Peyer's patch (tissue), 4 donors: Measurements from ENCODE around the gene RNF31.

Experiments
- POLR2A ChIP-seq, 2 donors: fragments of 450-650 bp; IDR thresholded peaks; one replicate each; pipeline ENCODE4 v1.5.1; 2017; ENCODE audit warnings: antibody characterized with exemption in 2 of 2, mild to moderate bottlenecking in 2 of 2, moderate library complexity in 2 of 2
- TF ChIP-seq, protein P1 (sequence below), 6 experiments: fragments of 450-650 bp in 4 of 6; fragments of 200-600 bp in 2 of 6; sonication (generic) in 1 of 6; IDR thresholded peaks; one replicate each; pipeline ENCODE4 v1.5.1; 2017 to 2019; ENCODE audit warnings: antibody characterized with exemption in 6 of 6, mild to moderate bottlenecking in 3 of 6, moderate library complexity in 1 of 6

DNA sequence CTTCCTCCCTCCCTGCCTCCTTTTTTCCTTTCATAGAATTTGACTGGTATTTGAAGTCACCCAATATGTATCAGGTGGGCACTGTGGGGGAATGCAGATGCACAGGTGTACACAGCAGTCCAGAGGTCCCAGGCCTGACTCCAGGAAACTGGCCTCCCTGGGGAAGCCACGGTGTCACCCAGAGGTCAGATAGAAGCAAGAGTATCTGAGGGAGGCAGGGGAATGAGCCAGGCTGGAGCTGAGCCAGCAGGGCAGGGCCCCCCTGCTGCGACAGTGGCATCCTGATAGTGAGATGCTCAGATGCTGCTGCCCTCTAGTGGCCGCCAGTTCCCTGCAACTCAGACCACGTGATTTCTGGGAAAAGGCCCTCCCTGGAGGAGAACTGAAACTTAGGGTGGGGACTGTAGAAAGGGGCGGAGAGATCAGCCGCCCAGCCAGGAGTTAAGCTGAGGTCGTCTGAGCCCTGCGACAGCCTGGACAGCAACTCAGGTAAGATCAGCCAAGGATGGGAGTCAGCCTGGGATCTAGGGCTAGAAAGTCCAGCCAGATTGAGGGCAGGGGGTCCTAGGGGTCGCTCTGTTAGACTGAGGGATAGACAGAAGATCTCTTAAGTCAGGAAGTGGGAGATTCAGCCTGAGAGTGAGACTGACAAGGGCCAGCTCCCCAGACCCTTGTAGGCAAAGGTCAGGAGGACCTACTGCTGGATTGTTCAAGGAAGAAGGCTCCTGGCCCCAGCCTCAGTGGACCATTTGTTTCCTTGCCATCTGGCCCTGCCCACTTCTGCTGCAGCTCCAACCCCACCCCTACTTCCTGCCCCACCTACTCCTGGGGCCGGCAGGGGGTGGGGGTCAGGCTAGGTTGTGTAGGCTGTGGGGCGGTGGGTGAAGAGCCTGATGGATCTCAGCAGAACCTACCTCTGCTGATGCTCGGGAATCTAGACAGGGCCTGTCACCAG, 13.8 kb downstream of the RNF31 start, which contains the start of gene IRF9:
- TF ChIP-seq, protein P1, sequence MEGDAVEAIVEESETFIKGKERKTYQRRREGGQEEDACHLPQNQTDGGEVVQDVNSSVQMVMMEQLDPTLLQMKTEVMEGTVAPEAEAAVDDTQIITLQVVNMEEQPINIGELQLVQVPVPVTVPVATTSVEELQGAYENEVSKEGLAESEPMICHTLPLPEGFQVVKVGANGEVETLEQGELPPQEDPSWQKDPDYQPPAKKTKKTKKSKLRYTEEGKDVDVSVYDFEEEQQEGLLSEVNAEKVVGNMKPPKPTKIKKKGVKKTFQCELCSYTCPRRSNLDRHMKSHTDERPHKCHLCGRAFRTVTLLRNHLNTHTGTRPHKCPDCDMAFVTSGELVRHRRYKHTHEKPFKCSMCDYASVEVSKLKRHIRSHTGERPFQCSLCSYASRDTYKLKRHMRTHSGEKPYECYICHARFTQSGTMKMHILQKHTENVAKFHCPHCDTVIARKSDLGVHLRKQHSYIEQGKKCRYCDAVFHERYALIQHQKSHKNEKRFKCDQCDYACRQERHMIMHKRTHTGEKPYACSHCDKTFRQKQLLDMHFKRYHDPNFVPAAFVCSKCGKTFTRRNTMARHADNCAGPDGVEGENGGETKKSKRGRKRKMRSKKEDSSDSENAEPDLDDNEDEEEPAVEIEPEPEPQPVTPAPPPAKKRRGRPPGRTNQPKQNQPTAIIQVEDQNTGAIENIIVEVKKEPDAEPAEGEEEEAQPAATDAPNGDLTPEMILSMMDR (IDR thresholded peaks at IDR 0.05): peak; percentile 95 to 99 (median 98)
- peak; percentile 68 to 80 for TF ChIP-seq POLR2A (IDR thresholded peaks at IDR 0.05)
